SK-N-DZ (cell line): ENCODE data around the gene TIMP3.

Source experiments
- DNase-seq: peaks from one replicate; pipeline ENCODE4 v3.0.0-alpha.2; 2015; ENCODE audit warnings: low spot score

TIMP3 gene

GRCh38 chr22:32805361-32805881 lies 3.9 kb downstream of the TIMP3 start:
- DNase-seq = no peak

GRCh38 chr22:32806296-32806695 lies 4.8 kb downstream of the TIMP3 start:
- no peak for DNase-seq

GRCh38 chr22:32808038-32808445 lies 6.5 kb downstream of the TIMP3 start:
- no peak for DNase-seq

- no peak for DNase-seq
Measured at GRCh38 chr22:32809786-32810554, 8.5 kb downstream of the TIMP3 start.

GRCh38 chr22:32810555-32811133 lies 9.1 kb downstream of the TIMP3 start:
- no peak for DNase-seq

GRCh38 chr22:32811788-32812545 lies 10.5 kb downstream of the TIMP3 start:
- DNase-seq = no peak

GRCh38 chr22:32814285-32814860 lies 12.9 kb downstream of the TIMP3 start:
- DNase-seq = no peak

- DNase-seq = no peak
Measured at GRCh38 chr22:32815059-32815458, 13.6 kb downstream of the TIMP3 start.

- no peak for DNase-seq
Measured at GRCh38 chr22:32815943-32816342, 14.4 kb downstream of the TIMP3 start.

- DNase-seq = no peak
Measured at GRCh38 chr22:32817137-32817730, 15.7 kb downstream of the TIMP3 start.

GRCh38 chr22:32818446-32819115 lies 17.1 kb downstream of the TIMP3 start:
- no peak for DNase-seq

GRCh38 chr22:32819120-32819519 lies 17.6 kb downstream of the TIMP3 start:
- DNase-seq = no peak

GRCh38 chr22:32820131-32821119 lies 18.9 kb downstream of the TIMP3 start:
- no peak for DNase-seq

GRCh38 chr22:32822179-32822877 lies 20.8 kb downstream of the TIMP3 start:
- DNase-seq = no peak

GRCh38 chr22:32823024-32823730 lies 21.7 kb downstream of the TIMP3 start:
- peak; percentile 66 for DNase-seq

GRCh38 chr22:32824531-32825312 lies 23.2 kb downstream of the TIMP3 start:
- no peak for DNase-seq

GRCh38 chr22:32826537-32826936 lies 25.0 kb downstream of the TIMP3 start:
- DNase-seq = no peak
